ENCODE measurements around the gene CTXND2.

DNA sequence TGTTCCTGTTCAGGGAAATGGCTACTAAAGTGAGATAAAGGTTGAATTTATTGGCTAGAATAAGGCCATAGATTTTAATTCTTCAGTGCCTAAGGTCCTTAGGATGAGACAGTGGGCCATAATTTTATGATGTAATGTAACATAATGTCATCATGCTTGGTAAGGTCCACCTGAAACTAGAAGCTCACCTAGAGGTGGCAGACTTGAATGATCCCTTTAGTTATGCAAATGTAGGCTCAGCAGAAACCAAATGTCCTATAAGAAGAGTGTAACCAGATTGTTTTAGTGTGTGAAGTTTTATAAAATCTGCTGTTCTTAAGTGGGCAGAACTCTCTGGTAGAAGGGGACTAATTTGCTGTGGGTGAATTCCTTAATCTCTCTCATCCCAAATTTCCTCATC is 25.7 kb downstream of the CTXND2 start:
- TF ChIP-seq, protein P1, sequence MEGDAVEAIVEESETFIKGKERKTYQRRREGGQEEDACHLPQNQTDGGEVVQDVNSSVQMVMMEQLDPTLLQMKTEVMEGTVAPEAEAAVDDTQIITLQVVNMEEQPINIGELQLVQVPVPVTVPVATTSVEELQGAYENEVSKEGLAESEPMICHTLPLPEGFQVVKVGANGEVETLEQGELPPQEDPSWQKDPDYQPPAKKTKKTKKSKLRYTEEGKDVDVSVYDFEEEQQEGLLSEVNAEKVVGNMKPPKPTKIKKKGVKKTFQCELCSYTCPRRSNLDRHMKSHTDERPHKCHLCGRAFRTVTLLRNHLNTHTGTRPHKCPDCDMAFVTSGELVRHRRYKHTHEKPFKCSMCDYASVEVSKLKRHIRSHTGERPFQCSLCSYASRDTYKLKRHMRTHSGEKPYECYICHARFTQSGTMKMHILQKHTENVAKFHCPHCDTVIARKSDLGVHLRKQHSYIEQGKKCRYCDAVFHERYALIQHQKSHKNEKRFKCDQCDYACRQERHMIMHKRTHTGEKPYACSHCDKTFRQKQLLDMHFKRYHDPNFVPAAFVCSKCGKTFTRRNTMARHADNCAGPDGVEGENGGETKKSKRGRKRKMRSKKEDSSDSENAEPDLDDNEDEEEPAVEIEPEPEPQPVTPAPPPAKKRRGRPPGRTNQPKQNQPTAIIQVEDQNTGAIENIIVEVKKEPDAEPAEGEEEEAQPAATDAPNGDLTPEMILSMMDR (IDR thresholded peaks at IDR 0.05): no peak
- no peak for TF ChIP-seq POLR2A (IDR thresholded peaks at IDR 0.05)

Data from esophagus squamous epithelium (tissue), 4 donors.